ENCODE results near the gene RPS6KA5.
"Not testable (repeated sequence)": the region's sequence is repeated elsewhere in the genome, so short reads cannot be mapped to it uniquely, and the experiment has no call there.

The RPS6KA5 gene

DNA sequence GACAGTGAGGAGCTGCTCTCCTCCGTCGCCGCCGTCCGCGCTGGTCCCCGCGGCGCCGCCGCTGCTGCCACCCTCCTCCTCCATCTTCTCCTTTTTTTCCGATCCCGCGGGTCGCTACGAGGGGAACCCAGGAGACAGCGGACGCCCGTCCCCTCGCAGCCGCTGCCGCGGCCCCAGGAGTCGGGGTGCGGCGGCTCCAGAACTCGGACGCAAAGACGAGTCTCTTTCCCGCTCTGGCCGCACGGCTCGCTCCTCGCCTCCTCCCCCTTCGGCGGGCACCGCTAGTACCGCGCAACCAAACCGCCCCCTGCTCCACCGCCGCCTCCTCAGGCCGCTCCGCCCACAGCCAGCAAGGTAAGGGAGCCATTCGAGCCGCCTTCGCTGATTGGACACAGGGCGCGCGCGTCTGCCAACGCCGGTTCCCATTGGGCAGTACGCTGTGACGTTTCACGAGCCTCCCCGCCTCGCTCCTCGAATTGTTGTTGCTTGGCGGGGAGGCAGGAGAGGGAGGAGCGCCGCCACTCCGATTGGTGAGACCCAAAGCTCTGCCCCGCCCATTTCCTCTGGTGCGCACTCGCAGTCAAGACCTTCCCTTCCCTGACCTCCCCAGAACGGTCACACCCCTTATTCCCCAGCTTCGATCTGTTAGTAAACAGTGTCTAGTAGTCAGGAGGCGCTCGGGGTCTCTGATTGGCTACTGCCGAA lies at the start of gene RPS6KA5:
TSS of gene RPS6KA5 (minus strand) at position 291 of the 705 bp plus-strand sequence. CDS start at position 84, 207 bp downstream.
- peak; percentile 100 for DNase-seq

GRCh38 chr14:91108941-91109611 lies 48.6 kb upstream of the RPS6KA5 start:
- no peak for DNase-seq

- no peak for DNase-seq
Observed at GRCh38 chr14:91103116-91103515, 42.7 kb upstream of the RPS6KA5 start.

- no peak for DNase-seq
Observed at GRCh38 chr14:91100102-91100501, 39.7 kb upstream of the RPS6KA5 start.

DNA sequence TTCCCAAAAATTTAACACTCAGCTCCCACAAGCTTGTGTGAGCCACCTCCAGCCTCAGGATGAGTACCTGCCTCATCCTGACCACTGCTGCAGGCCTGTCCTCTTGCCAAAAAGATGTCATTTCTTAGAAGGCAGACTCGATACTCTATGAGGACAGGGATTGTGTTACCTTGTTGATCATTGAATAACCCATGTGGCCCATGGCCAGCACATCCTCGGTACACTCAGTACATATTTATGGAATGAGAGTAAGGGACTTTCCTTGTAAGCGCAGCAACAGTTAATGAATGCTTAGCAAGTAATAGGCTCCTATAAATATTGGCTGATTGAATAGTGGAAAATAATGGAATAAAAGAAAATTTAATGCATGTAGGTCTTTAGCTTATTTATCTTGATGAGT lies 38.1 kb upstream of the RPS6KA5 start:
- DNase-seq: no peak

DNA sequence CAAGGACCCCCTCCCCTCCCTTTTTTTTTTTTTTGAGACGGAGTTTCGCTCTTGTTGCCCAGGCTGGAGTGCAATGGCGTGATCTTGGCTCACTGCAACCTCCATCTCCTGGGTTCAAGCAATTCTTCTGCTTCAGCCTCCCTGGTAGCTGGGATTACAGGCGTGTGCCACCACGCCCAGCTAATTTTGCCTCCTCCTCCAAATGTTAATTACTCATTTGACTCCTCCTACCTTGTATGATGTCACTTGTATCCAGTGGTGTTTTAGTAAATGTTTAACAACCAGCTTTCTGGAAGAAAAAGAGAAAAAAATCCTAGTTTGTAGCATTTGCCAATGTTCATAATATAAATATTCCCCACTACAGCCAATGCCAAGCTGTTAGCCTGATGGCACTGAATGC lies 37.2 kb upstream of the RPS6KA5 start:
- DNase-seq: not testable (repeated sequence)

DNA sequence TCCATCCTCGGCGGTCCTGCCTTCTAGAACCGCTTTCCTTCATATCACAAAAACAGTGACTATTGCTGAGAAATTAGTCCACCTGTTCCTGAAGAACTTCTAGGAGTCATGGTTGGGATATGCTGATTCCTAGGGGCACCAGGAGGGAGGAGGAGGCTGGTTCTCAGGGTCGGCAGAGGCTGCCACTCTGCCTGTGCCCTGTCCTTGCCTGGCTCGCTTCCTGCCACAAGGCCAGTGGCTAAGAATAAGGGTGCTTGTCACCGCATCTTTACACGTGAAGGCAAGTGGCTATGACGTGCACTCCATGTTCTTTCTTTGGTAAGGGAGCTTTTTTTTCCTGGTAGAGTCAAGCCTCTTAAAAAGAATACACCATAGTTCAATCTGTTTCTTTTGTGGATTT lies 34.7 kb upstream of the RPS6KA5 start:
- DNase-seq: no peak

DNA sequence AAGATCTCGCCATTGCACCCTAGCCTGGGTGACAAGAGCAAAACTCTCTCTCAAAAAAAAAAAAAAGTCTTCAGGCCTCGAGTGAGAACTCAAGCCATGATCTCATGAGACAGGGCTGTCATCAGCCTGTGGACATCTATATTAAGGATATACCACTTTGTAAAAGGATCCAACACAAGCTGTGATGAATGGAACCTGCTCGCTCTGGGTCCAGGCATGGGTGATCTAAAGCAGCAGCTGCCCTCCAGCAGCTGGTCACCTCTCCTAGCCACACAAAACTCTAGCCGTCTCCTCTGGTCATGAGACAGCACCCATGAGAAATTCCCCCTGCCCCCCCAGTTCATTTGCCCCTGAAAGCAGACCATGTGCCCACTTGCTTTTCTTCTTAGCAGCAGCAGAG lies 34.3 kb upstream of the RPS6KA5 start:
- no peak for DNase-seq

GRCh38 chr14:91093743-91094472 lies 33.5 kb upstream of the RPS6KA5 start:
- DNase-seq: not testable (repeated sequence)

DNA sequence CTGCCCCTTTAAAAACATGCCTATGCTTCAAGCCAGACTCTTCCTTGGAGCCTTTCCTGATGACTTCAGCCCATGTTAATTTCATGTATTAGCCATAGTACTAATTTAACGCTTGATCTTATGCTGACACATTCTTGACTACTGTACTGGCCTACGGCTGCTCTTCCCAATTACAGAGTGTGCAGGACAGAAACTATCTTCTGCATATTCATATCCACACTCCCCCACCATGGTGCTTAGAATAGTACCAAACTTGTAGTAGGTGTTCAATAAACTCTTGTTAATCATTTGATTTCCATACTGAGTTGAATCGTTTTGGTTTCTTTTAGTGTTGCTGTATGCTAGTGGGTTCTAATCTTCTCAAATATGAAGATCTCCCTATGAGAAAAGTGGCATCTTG lies 31.6 kb upstream of the RPS6KA5 start:
- no peak for DNase-seq

GRCh38 chr14:91090743-91091142 lies 30.3 kb upstream of the RPS6KA5 start:
- DNase-seq: no peak

DNA sequence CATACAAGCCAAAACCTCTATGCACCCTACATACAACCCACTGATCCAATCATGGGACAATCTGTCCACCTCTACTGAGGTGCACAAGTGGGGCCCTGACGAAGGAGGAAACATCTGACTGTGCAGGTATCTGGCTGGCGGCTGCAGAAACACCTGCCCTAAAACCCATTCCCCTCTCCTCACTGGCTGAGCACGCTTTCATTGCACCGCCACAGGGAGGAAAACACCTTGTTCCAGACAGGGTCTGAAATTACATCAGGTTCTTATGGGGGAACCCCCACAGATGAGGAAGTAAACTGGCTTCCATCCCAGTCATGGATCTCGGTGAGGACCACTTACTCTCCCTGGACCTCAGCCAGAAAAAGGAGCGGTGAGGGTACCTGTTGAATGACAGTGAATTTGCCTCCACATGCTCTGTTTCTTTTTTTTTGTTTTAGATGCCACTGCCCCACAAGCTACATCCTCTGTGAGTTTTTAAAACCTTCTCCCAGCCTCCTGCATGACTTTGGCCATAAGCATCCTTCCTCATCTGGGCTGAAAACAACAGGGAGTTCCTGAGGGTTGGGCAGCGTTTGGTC lies 29.6 kb upstream of the RPS6KA5 start:
- DNase-seq: no peak

DNA sequence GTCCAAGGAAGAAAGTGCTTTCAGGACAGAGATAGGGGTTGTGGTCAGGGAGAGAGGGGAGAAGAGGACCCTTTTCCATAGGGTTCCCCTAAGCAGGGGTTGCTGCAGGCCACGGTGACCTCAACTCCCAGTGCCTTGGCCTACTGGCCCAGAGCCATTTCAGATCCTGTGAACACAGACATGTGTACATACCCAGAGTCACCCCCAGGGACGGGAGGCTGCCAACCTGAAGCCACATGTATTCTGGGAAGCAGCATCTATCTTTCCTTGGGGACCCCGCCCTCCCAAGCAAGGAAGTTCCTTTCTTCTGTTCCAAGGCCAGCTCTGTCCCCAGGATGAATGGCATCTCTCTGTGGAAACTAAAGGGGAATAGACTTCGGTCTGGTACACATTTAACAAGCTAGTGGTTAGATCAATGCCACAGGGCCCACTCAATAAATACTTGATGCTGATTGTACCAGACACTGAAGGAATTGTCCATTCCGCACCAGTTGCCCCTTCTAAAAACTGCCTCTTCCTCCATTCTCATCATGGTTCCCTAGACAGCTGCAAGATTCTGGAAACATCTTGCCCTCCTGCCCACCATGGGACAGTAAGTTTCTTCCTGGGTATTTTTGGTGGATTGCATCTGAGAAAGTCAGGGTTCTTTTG lies 28.3 kb upstream of the RPS6KA5 start:
- no peak for DNase-seq

DNA sequence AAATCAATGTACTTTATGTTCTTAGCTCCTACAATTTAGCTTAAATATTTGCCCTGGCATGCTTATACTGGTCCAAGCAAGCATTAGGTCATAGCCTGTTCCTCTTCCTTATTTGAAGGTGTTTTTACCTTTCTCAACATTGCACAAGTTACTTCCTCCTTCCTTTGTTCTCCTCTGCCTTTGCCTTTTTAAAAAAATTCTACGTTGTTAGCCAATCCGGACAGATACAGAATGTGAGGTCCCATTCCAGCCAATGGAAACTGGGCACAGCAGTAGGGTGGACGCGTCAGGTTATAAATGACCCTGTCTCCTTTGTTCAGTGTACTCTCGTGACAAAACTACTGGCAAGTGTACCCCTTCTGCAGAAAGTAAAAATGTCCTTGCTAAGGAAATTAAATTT lies 27.0 kb upstream of the RPS6KA5 start:
- DNase-seq: not testable (repeated sequence)

DNA sequence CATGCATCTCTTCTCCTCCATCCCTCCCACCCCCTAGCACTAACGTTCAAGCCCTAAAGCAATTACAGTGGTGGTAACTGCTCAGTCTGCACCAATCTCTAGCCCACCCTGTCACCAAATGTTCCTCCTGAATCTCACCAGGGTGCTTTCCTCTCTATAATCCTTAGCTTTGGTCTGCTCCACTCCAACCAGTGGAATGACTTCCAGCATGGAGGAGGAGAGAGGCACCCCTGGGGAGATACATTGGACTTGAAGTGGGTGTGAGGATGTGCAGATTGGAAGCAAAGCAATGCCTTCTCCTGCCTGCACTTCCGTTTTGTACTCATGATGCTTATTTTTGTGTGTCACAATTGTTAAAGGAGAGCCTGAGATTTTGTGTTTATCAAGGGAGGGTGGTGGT lies 24.1 kb upstream of the RPS6KA5 start:
- no peak for DNase-seq

DNA sequence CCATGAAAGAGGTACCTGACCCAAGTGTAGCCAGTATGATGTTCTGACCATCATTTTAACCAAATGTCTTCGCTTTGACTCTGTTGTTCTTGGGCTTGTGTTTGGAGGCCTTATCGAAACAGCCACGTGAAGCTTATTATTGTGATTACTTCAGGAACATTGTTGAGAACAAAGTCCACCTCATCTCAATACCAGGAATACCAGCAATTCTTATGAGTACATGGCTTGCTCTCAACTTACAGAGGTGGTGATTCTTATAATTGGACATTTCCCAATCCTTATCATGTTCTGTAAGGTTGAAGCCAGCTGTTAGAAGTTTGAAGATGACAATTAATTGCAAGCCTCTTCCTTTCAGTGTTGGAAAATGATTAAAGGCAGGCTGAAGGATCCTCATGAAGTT lies 21.8 kb upstream of the RPS6KA5 start:
- no peak for DNase-seq

DNA sequence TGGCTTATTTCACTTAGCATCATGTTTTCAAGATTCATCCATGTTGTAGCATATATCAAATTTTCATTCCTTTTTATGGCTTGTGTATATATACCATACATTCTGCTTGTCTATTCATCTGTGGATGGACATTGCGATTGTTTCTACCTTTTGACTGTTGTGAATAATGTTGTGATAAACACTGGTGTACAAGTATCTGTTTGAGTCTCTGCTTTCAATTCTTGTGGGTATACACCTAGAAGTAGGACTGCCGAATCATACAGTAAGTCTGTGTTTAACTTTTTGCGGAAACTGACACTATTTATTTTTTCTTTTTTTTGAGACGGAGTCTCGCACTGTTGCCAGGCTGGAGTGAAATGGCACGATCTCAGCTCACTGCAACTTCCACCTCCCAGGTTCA lies 19.6 kb upstream of the RPS6KA5 start:
- DNase-seq: no peak

- no peak for DNase-seq
Observed at GRCh38 chr14:91078095-91078737, 17.8 kb upstream of the RPS6KA5 start.

- DNase-seq: no peak
Observed at GRCh38 chr14:91075553-91075952, 15.1 kb upstream of the RPS6KA5 start.

- no peak for DNase-seq
Observed at GRCh38 chr14:91070572-91070971, 10.1 kb upstream of the RPS6KA5 start.

- no peak for DNase-seq
Observed at GRCh38 chr14:91068642-91069041, 8.2 kb upstream of the RPS6KA5 start.

- no peak for DNase-seq
Observed at GRCh38 chr14:91067186-91067585, 6.7 kb upstream of the RPS6KA5 start.

DNA sequence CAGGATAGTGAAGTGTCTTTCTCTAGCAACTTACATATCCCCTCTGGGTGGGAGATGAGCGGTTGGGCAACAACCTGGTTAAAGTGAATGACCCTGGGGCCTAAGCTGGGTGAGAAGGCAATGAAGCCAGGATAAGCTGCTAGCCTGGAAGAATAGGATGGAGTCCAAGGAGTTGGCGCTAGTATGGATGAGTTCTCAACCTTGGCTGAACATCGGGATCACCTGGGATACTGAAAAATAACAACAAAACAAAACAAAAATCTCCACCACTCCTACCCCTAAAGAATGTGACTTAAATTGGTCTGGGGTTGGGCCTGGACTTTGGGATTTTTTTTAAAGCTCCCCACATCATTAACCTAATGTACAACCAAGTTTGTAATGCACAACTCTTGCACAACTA lies 4.8 kb upstream of the RPS6KA5 start:
- DNase-seq: no peak
